ENCODE measurements around the gene DNASE1L2. TPM values are rescaled to one million over a fixed set of nuclear protein-coding genes. Genes with fewer than 3 reads are reported as not detected.
"Not testable (repeated sequence)": the region's sequence is repeated elsewhere in the genome, so short reads cannot be mapped to it uniquely, and the experiment has no call there.

DNASE1L2 gene
- total RNA-seq, 1 donor from 2014 or later: 1.0 TPM

GRCh38 chr16:2200313-2200712, 35.9 kb upstream of the DNASE1L2 start:
- Mint-ChIP-seq H3K27me3 (ENCODE audit: unreplicated experiment) (peaks cover 17% of the 10 kb centered on the region), H3K4me1 (ENCODE audit: unreplicated experiment) (peaks cover 7% of the 10 kb centered on the region), H3K27ac (ENCODE audit: unreplicated experiment) (no peak overlapping the region), H3K9me3 (ENCODE audit: unreplicated experiment) (no peaks in the 10 kb centered on the region), H3K4me3 (ENCODE audit: unreplicated experiment) (peak overlapping the region; percentile 52), H3K36me3 (ENCODE audit: low read depth, unreplicated experiment) (peaks cover 8% of the 10 kb centered on the region)
- no peak for TF ChIP-seq CTCF (IDR thresholded peaks at IDR 0.05; ENCODE audit: unreplicated experiment)
- no peak for DNase-seq (ENCODE audit: low spot score)

- Mint-ChIP-seq H3K4me3 (ENCODE audit: unreplicated experiment) (peak overlapping the region; percentile 70), H3K36me3 (ENCODE audit: low read depth, unreplicated experiment) (peaks cover 13% of the 10 kb centered on the region), H3K27me3 (ENCODE audit: unreplicated experiment) (peaks cover 17% of the 10 kb centered on the region)
- H3K4me1 Mint-ChIP-seq (ENCODE audit: unreplicated experiment); H3K9me3 Mint-ChIP-seq (ENCODE audit: unreplicated experiment); H3K27ac Mint-ChIP-seq (ENCODE audit: unreplicated experiment); DNase-seq (ENCODE audit: low spot score): not testable (repeated sequence)
Observed at GRCh38 chr16:2203119-2203688, 33.0 kb upstream of the DNASE1L2 start.

GRCh38 chr16:2204416-2205103, 31.7 kb upstream of the DNASE1L2 start:
- H3K27ac Mint-ChIP-seq (ENCODE audit: unreplicated experiment): peak overlapping the region; percentile 10
- H3K4me1 Mint-ChIP-seq (ENCODE audit: unreplicated experiment): peaks cover 10% of the 10 kb centered on the region
- H3K4me3 Mint-ChIP-seq (ENCODE audit: unreplicated experiment): peak overlapping the region; percentile 84
- DNase-seq (ENCODE audit: low spot score): no peak
- peaks cover 13% of the 10 kb centered on the region for H3K36me3 Mint-ChIP-seq (ENCODE audit: low read depth, unreplicated experiment)
- no peaks in the 10 kb centered on the region for H3K9me3 Mint-ChIP-seq (ENCODE audit: unreplicated experiment)
- H3K27me3 Mint-ChIP-seq (ENCODE audit: unreplicated experiment): peaks cover 15% of the 10 kb centered on the region
- no peak for TF ChIP-seq CTCF (IDR thresholded peaks at IDR 0.05; ENCODE audit: unreplicated experiment)

- no peaks in the 10 kb centered on the region for H3K9me3 Mint-ChIP-seq (ENCODE audit: unreplicated experiment)
- peak within 1 kb of the TSS; percentile 67 for H3K27ac Mint-ChIP-seq (ENCODE audit: unreplicated experiment)
- peak within 1 kb of the TSS; percentile 85 for H3K4me3 Mint-ChIP-seq (ENCODE audit: unreplicated experiment)
- no peak for TF ChIP-seq CTCF (IDR thresholded peaks at IDR 0.05; ENCODE audit: unreplicated experiment)
- H3K27me3 Mint-ChIP-seq (ENCODE audit: unreplicated experiment): peaks cover 14% of the 10 kb centered on the region
- peak; percentile 82 for DNase-seq (ENCODE audit: low spot score)
- H3K36me3 Mint-ChIP-seq (ENCODE audit: low read depth, unreplicated experiment): peaks cover 10% of the 10 kb centered on the region
- peaks cover 10% of the 10 kb centered on the region for H3K4me1 Mint-ChIP-seq (ENCODE audit: unreplicated experiment)
Observed at GRCh38 chr16:2205104-2205966, 30.9 kb upstream of the DNASE1L2 start, which contains the start of gene MLST8. TSS of gene MLST8 (plus strand) at chr16:2205454. CDS start at chr16:2206086, 632 bp downstream.

- no peak for TF ChIP-seq CTCF (IDR thresholded peaks at IDR 0.05; ENCODE audit: unreplicated experiment)
- H3K4me3 Mint-ChIP-seq (ENCODE audit: unreplicated experiment): peak overlapping the region; percentile 78
- H3K4me1 Mint-ChIP-seq (ENCODE audit: unreplicated experiment): peaks cover 10% of the 10 kb centered on the region
- no peak for DNase-seq (ENCODE audit: low spot score)
- H3K9me3 Mint-ChIP-seq (ENCODE audit: unreplicated experiment): no peaks in the 10 kb centered on the region
- no peak overlapping the region for H3K27ac Mint-ChIP-seq (ENCODE audit: unreplicated experiment)
- H3K36me3 Mint-ChIP-seq (ENCODE audit: low read depth, unreplicated experiment): peaks cover 8% of the 10 kb centered on the region
- peaks cover 14% of the 10 kb centered on the region for H3K27me3 Mint-ChIP-seq (ENCODE audit: unreplicated experiment)
Observed at GRCh38 chr16:2205967-2206313, 30.3 kb upstream of the DNASE1L2 start.

Measured in endothelial cell (in vitro differentiated cells).